HepG2 (cell line): Measurements from ENCODE around the gene SART1. TPM values are rescaled to one million over a fixed set of nuclear protein-coding genes. Genes with fewer than 3 reads are reported as not detected.

Experiments used
- ARID5B ChIP-seq: IDR thresholded peaks from 2 replicates; pipeline ENCODE4 v1.4.0; 2020; ENCODE audit warnings: mild to moderate bottlenecking, missing genetic modification reagents
- FOXP1 ChIP-seq, 2 experiments: fragments of 450-650 bp in 1 of 2; IDR thresholded peaks; 2 replicates each; pipeline ENCODE4 v1.6.1; 2017 to 2018; ENCODE audit warnings: antibody characterized with exemption in 1 of 2
- RARA ChIP-seq: IDR thresholded peaks from 2 replicates; pipeline ENCODE4 v1.6.1; 2016; ENCODE audit warnings: missing genetic modification reagents, missing compliant biosample characterization
- RBAK ChIP-seq: sonication (generic); formaldehyde crosslinking; IDR thresholded peaks from 2 replicates; pipeline ENCODE4 v1.5.1; 2020; ENCODE audit warnings: mild to moderate bottlenecking, missing genetic modification reagents
- RXRA ChIP-seq: sonication (generic); formaldehyde crosslinking; IDR thresholded peaks from 2 replicates; pipeline ENCODE4 v1.5.1; 2020; ENCODE audit warnings: missing genetic modification reagents
- SCMH1 ChIP-seq: sonication (generic); formaldehyde crosslinking; IDR thresholded peaks from 2 replicates; pipeline ENCODE4 v1.9.0; 2021; ENCODE audit warnings: missing genetic modification reagents, mild to moderate bottlenecking, borderline replicate concordance
- SNAPC4 ChIP-seq: sonication (generic); formaldehyde crosslinking; IDR thresholded peaks from 2 replicates; pipeline ENCODE4 v1.4.0; 2020; ENCODE audit warnings: mild to moderate bottlenecking, missing genetic modification reagents
- TBP ChIP-seq: sonication (generic); formaldehyde crosslinking; IDR thresholded peaks from 2 replicates; pipeline ENCODE4 v1.5.0; 2020; ENCODE audit warnings: missing genetic modification reagents
- YEATS2 ChIP-seq: sonication (generic); formaldehyde crosslinking; IDR thresholded peaks from 2 replicates; pipeline ENCODE4 v1.4.0; 2020; ENCODE audit warnings: missing genetic modification reagents, borderline replicate concordance
- ZFP1 ChIP-seq: IDR thresholded peaks from 2 replicates; pipeline ENCODE4 v1.6.1; 2016
- ZNF530 ChIP-seq: sonication (generic); formaldehyde crosslinking; IDR thresholded peaks from 2 replicates; pipeline ENCODE4 v1.5.0; 2020; ENCODE audit warnings: low read depth, mild to moderate bottlenecking, missing genetic modification reagents
- ZNF558 ChIP-seq: sonication (generic); formaldehyde crosslinking; IDR thresholded peaks from 2 replicates; pipeline ENCODE4 v1.9.0; 2022; ENCODE audit warnings: mild to moderate bottlenecking, missing genetic modification reagents, borderline replicate concordance
- ZNF570 ChIP-seq: sonication (generic); formaldehyde crosslinking; IDR thresholded peaks from 2 replicates; pipeline ENCODE4 v1.4.0; 2020; ENCODE audit warnings: mild to moderate bottlenecking, missing genetic modification reagents, borderline replicate concordance
- ZNF614 ChIP-seq: IDR thresholded peaks from 2 replicates; pipeline ENCODE4 v1.6.1; 2018; ENCODE audit warnings: missing biosample characterization, missing genetic modification reagents, inconsistent platforms, borderline replicate concordance
- ZNF619 ChIP-seq: sonication (generic); formaldehyde crosslinking; IDR thresholded peaks from 2 replicates; pipeline ENCODE4 v1.4.0; 2020; ENCODE audit warnings: mild to moderate bottlenecking, missing genetic modification reagents
- ZNF629 ChIP-seq: sonication (generic); formaldehyde crosslinking; conservative IDR thresholded peaks from 2 replicates; pipeline ENCODE4 v1.5.0; 2020; ENCODE audit warnings: missing genetic modification reagents
- ZNF839 ChIP-seq: sonication (generic); formaldehyde crosslinking; IDR thresholded peaks from 2 replicates; pipeline ENCODE4 v1.4.0; 2020; ENCODE audit warnings: missing genetic modification reagents, mild to moderate bottlenecking, borderline replicate concordance
- polyA plus RNA-seq, 8 experiments: library from polyadenylated mRNA; depleted of rRNA in 3 of 8; stranded (reverse) in 7 of 8; unstranded in 1 of 8; fragments of >200 nt; fragmentation: Illumina TruSeq in 4 of 8; extraction: Trizol in 4 of 8; gene quantifications; 2 replicates each; pipeline versions ENCODE4 v1.2.1 to v1.2.3, GENCODE V29; 2011 to 2016; ENCODE audit warnings: low read depth in 4 of 8, missing spikeins in 1 of 8, mixed read lengths in 1 of 8; ENCODE audit not compliant: insufficient read depth in 1 of 8
- total RNA-seq, 5 experiments: library from RNA; depleted of rRNA; stranded (reverse); fragments of >200 nt; fragmentation: Illumina TruSeq; extraction: Trizol; gene quantifications; 2 replicates each; pipeline ENCODE4 v1.2.3, GENCODE V29; 2016; ENCODE audit warnings: low read depth in 1 of 5
- TF ChIP-seq, protein P1 (sequence below): sonication (generic); formaldehyde crosslinking; IDR thresholded peaks from 2 replicates; pipeline ENCODE4 v1.9.0; 2021; ENCODE audit warnings: missing genetic modification reagents, mild to moderate bottlenecking, borderline replicate concordance
- TF ChIP-seq, protein P2 (sequence below): fragments of 450-650 bp; IDR thresholded peaks from 2 replicates; pipeline ENCODE4 v1.6.1; 2017

Gene SART1
- total and polyA plus RNA-seq, 2 of the 13 experiments (the other 11 are each of a cell fraction or from before 2014, with no cell fraction given): 11.3 to 22.5 TPM

DNA sequence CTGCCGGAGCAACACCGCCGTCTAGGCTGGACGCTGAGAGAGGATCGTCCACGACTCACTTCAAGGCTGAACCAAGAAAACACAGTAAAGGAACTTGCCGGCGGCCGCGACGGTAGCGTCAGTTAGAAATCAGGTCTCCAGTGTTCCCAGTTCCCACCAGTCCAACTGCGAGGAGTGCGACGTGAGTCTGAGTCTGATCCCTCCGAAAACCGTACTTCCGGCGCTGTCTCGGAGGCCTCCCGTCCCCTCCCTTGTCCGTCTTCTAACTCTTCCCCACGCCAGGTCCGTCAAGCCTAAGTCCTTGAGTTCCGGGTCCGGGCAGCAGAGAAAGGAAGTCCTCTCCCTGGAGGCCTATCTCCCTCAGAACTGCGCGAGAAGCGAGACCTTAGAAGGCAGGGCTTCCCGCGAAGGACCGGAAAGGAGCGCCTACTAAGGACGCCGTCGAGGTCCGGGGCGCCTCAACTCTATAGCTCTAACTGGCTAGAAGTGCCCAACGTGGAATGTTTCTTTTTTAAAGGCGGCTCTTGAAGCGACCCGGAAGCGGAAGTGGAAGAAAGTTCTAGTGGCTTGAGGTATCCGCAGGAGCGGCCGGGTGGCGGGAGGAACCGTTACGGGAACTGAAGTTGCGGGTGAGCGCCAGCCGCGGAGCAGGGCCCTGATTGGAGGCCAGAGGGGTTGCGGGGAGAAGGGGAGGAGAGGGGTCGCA is 40.6 kb downstream of the SART1 start, which contains the start of the genes BANF1 and EIF1AD (continued):
- TF ChIP-seq ARID5B (peak; percentile 67), SCMH1 (CRISPR knock-in tag) (no peak), TBP (CRISPR knock-in tag) (no peak), RXRA (peak; percentile 85), ZNF558 (CRISPR knock-in tag) (peak; percentile 86), SNAPC4 (0 out of 2 replicates have a peak, but pooled peaks have one; percentile 28), YEATS2 (CRISPR knock-in tag) (peak; percentile 97), ZNF839 (peak; percentile 98), ZNF530 (CRISPR knock-in tag) (peak; percentile 68; the same call in 1 of the 2 replicates), ZNF614 (CRISPR knock-in tag) (peak; percentile 97), ZNF629 (no peak), RBAK (CRISPR knock-in tag) (no peak), ZNF570 (CRISPR knock-in tag) (0 out of 2 replicates have a peak, but pooled peaks have one; percentile 35), RARA (no peak), ZFP1 (CRISPR knock-in tag) (no peak), FOXP1 (IDR thresholded peaks at IDR 0.05) (no peak), FOXP1 (CRISPR knock-in tag; IDR thresholded peaks at IDR 0.05) (0 out of 2 replicates have a peak, but pooled peaks have one; percentile 50), ZNF619 (CRISPR knock-in tag) (peak; percentile 67)
- TF ChIP-seq, protein P1, sequence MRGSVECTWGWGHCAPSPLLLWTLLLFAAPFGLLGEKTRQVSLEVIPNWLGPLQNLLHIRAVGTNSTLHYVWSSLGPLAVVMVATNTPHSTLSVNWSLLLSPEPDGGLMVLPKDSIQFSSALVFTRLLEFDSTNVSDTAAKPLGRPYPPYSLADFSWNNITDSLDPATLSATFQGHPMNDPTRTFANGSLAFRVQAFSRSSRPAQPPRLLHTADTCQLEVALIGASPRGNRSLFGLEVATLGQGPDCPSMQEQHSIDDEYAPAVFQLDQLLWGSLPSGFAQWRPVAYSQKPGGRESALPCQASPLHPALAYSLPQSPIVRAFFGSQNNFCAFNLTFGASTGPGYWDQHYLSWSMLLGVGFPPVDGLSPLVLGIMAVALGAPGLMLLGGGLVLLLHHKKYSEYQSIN (CRISPR knock-in tag): no peak
- TF ChIP-seq, protein P2, sequence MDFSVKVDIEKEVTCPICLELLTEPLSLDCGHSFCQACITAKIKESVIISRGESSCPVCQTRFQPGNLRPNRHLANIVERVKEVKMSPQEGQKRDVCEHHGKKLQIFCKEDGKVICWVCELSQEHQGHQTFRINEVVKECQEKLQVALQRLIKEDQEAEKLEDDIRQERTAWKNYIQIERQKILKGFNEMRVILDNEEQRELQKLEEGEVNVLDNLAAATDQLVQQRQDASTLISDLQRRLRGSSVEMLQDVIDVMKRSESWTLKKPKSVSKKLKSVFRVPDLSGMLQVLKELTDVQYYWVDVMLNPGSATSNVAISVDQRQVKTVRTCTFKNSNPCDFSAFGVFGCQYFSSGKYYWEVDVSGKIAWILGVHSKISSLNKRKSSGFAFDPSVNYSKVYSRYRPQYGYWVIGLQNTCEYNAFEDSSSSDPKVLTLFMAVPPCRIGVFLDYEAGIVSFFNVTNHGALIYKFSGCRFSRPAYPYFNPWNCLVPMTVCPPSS: no peak
